ENCODE results near the gene OPTC.

OPTC gene

GRCh38 chr1:203556047-203556851 is 62.3 kb downstream of the OPTC start:
- no peak overlapping the region for H3K4me3 ChIP-seq (replicated peaks in 1 of 2; ENCODE audit: low read depth in 2 of 2, low read length in 2 of 2)
- TF ChIP-seq CTCF (IDR thresholded peaks at IDR 0.05; ENCODE audit: low read depth, low read length), result no peak
- peak; percentile 68 to 82 for DNase-seq (ENCODE audit: low read depth in 2 of 2)

- peak; percentile 63 to 86 for DNase-seq (ENCODE audit: low read depth in 2 of 2)
- H3K4me3 ChIP-seq (replicated peaks in 1 of 2; ENCODE audit: low read depth in 2 of 2, low read length in 2 of 2), result no peak overlapping the region
- TF ChIP-seq CTCF (IDR thresholded peaks at IDR 0.05; ENCODE audit: low read depth, low read length), result no peak
Measured at GRCh38 chr1:203557390-203557789, 63.4 kb downstream of the OPTC start.

- DNase-seq (ENCODE audit: low read depth in 2 of 2), result peak; percentile 96 to 99
Measured at GRCh38 chr1:203558064-203558760, 64.3 kb downstream of the OPTC start.

More at GRCh38 chr1:203558064-203558760, 64.3 kb downstream of the OPTC start:
- H3K4me3 ChIP-seq (replicated peaks in 1 of 2; ENCODE audit: low read depth in 2 of 2, low read length in 2 of 2), result no peak overlapping the region
- TF ChIP-seq CTCF (IDR thresholded peaks at IDR 0.05; ENCODE audit: low read depth, low read length), result no peak

Data from cardiac fibroblast (primary cell).